HepG2 (cell line): ENCODE measurements around the gene POU2AF2. TPM values are rescaled to one million over a fixed set of nuclear protein-coding genes. Genes with fewer than 3 reads are reported as not detected.

Source experiments
- AGO2 ChIP-seq: fragments of 200-400 bp; formaldehyde crosslinking; optimal IDR thresholded peaks from 2 replicates; pipeline ENCODE3; 2017; ENCODE audit warnings: mild to moderate bottlenecking, low read depth, low read length, moderate library complexity
- BRCA1 ChIP-seq: sonication (generic); formaldehyde crosslinking; IDR thresholded peaks from 2 replicates; pipeline ENCODE4 v1.4.0; 2020; ENCODE audit warnings: missing genetic modification reagents
- CBX1 ChIP-seq: IDR thresholded peaks from one replicate; pipeline ENCODE4 v1.6.1; 2016; ENCODE audit warnings: antibody characterized with exemption, low read depth
- POLR2G ChIP-seq: fragments of 200-400 bp; formaldehyde crosslinking; IDR thresholded peaks from 2 replicates; pipeline ENCODE4 v1.6.1; 2018; ENCODE audit warnings: mild to moderate bottlenecking, low read depth, low read length, moderate library complexity
- PRPF4 ChIP-seq: fragments of 200-400 bp; formaldehyde crosslinking; IDR thresholded peaks from 2 replicates; pipeline ENCODE4 v1.6.1; 2016; ENCODE audit warnings: low read length, low read depth; ENCODE audit not compliant: poor library complexity, severe bottlenecking
- RNF2 ChIP-seq: fragments of 450-650 bp; conservative IDR thresholded peaks from 2 replicates; pipeline ENCODE4 v1.6.1; 2016; ENCODE audit warnings: low read depth
- TMF1 ChIP-seq: sonication (generic); formaldehyde crosslinking; IDR thresholded peaks from 2 replicates; pipeline ENCODE4 v1.8.1; 2022; ENCODE audit warnings: low read depth, missing genetic modification reagents
- ZBTB38 ChIP-seq: sonication (generic); formaldehyde crosslinking; IDR thresholded peaks from 2 replicates; pipeline ENCODE4 v1.5.1; 2020; ENCODE audit warnings: mild to moderate bottlenecking, missing genetic modification reagents
- ZNF674 ChIP-seq: sonication (generic); formaldehyde crosslinking; IDR thresholded peaks from 2 replicates; pipeline ENCODE4 v1.5.0; 2020; ENCODE audit warnings: low read depth, mild to moderate bottlenecking, missing genetic modification reagents
- ZNF720 ChIP-seq: sonication (generic); formaldehyde crosslinking; IDR thresholded peaks from 2 replicates; pipeline ENCODE4 v1.4.0; 2020; ENCODE audit warnings: missing genetic modification reagents
- ZNF792 ChIP-seq: IDR thresholded peaks from 2 replicates; pipeline ENCODE4 v1.6.1; 2016
- ZSCAN20 ChIP-seq: sonication (generic); formaldehyde crosslinking; IDR thresholded peaks from 2 replicates; pipeline ENCODE4 v1.4.0; 2020; ENCODE audit warnings: missing genetic modification reagents, mild to moderate bottlenecking, borderline replicate concordance
- polyA plus RNA-seq, 8 experiments: library from polyadenylated mRNA; depleted of rRNA in 3 of 8; stranded (reverse) in 7 of 8; unstranded in 1 of 8; fragments of >200 nt; fragmentation: Illumina TruSeq in 4 of 8; extraction: Trizol in 4 of 8; gene quantifications; 2 replicates each; pipeline versions ENCODE4 v1.2.1 to v1.2.3, GENCODE V29; 2011 to 2016; ENCODE audit warnings: low read depth in 4 of 8, missing spikeins in 1 of 8, mixed read lengths in 1 of 8; ENCODE audit not compliant: insufficient read depth in 1 of 8
- total RNA-seq, 5 experiments: library from RNA; depleted of rRNA; stranded (reverse); fragments of >200 nt; fragmentation: Illumina TruSeq; extraction: Trizol; gene quantifications; 2 replicates each; pipeline ENCODE4 v1.2.3, GENCODE V29; 2016; ENCODE audit warnings: low read depth in 1 of 5
- TF ChIP-seq, protein P1 (sequence below): sonication (generic); formaldehyde crosslinking; IDR thresholded peaks from 2 replicates; pipeline ENCODE4 v1.8.1; 2023; ENCODE audit warnings: mild to moderate bottlenecking, missing genetic modification reagents
- TF ChIP-seq, protein P2 (sequence below): sonication (generic); formaldehyde crosslinking; IDR thresholded peaks from 2 replicates; pipeline ENCODE4 v1.4.0; 2020; ENCODE audit warnings: mild to moderate bottlenecking, missing genetic modification reagents
- TF ChIP-seq, protein P3 (sequence below): sonication (generic); formaldehyde crosslinking; IDR thresholded peaks from 2 replicates; pipeline ENCODE4 v1.5.1; 2020; ENCODE audit warnings: mild to moderate bottlenecking, missing genetic modification reagents, borderline replicate concordance
- TF ChIP-seq, protein P4 (sequence below): sonication (generic); formaldehyde crosslinking; IDR thresholded peaks from 2 replicates; pipeline ENCODE4 v1.4.0; 2020; ENCODE audit warnings: mild to moderate bottlenecking, missing genetic modification reagents
- TF ChIP-seq, protein P5 (sequence below): sonication (generic); formaldehyde crosslinking; IDR thresholded peaks from 2 replicates; pipeline ENCODE4 v1.4.0; 2020; ENCODE audit warnings: missing genetic modification reagents, borderline replicate concordance

POU2AF2 gene
- total and polyA plus RNA-seq, 2 of the 13 experiments (the other 11 are each of a cell fraction or from before 2014, with no cell fraction given), result 0.11 TPM; not detected in 1

DNA sequence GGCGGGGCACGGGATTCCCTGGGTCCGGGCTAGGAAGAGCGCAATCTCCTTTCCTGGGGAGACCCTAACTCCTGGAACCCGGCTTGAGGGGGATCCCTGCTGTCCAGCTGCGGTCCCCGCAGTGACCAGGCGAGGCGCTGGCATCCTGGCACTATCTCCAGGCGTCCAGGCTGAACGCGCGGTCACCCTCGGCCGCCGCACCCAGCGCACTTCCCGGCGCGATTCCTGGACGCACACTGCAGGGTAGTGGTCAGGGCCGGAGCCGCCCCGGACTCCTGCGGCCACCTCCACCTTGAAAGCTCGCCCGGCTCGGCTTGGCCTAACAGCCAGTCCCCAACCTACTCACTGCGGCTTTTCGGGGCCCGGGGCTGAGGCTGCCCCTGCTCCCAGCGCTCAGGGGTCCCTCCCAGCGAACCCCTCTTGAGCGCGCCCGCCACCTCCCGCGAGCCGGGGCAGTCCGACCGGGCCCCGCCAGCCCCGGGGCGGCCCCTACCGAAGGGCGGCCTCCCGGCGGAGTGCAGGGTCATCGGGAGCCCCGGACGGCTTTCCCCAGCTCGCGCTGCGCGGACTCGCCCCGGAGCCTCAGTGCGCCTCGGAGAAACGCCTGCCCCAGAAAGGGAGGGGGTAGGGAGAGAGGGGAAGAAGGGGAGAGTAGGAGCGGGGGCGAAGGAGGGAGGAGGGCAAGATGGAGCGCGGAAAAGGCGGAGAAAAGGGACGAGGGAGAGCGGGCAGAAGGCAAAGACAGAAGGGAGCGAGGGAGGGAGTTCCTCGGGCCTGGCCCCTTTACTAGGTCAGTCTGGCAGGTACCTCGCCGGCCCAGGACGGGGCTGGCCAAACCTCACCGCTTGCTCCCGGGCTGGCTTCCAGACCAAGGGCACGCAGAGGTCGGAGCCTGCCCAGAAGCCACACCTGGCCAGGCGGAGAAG is 53.8 kb downstream of the POU2AF2 start (continued):
- TF ChIP-seq BRCA1 (CRISPR knock-in tag) (peak; percentile 22; the same call in 1 of the 2 replicates), RNF2 (no peak), CBX1 (no peak), ZNF674 (CRISPR knock-in tag) (no peak), ZNF792 (CRISPR knock-in tag) (peak; percentile 84), ZSCAN20 (CRISPR knock-in tag) (peak; percentile 76; the same call in 1 of the 2 replicates), ZNF720 (CRISPR knock-in tag) (no peak), ZBTB38 (peak; percentile 58), AGO2 (peak; percentile 97), PRPF4 (no peak), TMF1 (no peak), POLR2G (peak; percentile 77)
- TF ChIP-seq, protein P1, sequence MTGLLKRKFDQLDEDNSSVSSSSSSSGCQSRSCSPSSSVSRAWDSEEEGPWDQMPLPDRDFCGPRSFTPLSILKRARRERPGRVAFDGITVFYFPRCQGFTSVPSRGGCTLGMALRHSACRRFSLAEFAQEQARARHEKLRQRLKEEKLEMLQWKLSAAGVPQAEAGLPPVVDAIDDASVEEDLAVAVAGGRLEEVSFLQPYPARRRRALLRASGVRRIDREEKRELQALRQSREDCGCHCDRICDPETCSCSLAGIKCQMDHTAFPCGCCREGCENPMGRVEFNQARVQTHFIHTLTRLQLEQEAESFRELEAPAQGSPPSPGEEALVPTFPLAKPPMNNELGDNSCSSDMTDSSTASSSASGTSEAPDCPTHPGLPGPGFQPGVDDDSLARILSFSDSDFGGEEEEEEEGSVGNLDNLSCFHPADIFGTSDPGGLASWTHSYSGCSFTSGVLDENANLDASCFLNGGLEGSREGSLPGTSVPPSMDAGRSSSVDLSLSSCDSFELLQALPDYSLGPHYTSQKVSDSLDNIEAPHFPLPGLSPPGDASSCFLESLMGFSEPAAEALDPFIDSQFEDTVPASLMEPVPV, result peak; percentile 26; the same call in 1 of the 2 replicates
- TF ChIP-seq, protein P2, sequence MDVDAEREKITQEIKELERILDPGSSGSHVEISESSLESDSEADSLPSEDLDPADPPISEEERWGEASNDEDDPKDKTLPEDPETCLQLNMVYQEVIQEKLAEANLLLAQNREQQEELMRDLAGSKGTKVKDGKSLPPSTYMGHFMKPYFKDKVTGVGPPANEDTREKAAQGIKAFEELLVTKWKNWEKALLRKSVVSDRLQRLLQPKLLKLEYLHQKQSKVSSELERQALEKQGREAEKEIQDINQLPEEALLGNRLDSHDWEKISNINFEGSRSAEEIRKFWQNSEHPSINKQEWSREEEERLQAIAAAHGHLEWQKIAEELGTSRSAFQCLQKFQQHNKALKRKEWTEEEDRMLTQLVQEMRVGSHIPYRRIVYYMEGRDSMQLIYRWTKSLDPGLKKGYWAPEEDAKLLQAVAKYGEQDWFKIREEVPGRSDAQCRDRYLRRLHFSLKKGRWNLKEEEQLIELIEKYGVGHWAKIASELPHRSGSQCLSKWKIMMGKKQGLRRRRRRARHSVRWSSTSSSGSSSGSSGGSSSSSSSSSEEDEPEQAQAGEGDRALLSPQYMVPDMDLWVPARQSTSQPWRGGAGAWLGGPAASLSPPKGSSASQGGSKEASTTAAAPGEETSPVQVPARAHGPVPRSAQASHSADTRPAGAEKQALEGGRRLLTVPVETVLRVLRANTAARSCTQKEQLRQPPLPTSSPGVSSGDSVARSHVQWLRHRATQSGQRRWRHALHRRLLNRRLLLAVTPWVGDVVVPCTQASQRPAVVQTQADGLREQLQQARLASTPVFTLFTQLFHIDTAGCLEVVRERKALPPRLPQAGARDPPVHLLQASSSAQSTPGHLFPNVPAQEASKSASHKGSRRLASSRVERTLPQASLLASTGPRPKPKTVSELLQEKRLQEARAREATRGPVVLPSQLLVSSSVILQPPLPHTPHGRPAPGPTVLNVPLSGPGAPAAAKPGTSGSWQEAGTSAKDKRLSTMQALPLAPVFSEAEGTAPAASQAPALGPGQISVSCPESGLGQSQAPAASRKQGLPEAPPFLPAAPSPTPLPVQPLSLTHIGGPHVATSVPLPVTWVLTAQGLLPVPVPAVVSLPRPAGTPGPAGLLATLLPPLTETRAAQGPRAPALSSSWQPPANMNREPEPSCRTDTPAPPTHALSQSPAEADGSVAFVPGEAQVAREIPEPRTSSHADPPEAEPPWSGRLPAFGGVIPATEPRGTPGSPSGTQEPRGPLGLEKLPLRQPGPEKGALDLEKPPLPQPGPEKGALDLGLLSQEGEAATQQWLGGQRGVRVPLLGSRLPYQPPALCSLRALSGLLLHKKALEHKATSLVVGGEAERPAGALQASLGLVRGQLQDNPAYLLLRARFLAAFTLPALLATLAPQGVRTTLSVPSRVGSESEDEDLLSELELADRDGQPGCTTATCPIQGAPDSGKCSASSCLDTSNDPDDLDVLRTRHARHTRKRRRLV (CRISPR knock-in tag), result no peak
- TF ChIP-seq, protein P3, sequence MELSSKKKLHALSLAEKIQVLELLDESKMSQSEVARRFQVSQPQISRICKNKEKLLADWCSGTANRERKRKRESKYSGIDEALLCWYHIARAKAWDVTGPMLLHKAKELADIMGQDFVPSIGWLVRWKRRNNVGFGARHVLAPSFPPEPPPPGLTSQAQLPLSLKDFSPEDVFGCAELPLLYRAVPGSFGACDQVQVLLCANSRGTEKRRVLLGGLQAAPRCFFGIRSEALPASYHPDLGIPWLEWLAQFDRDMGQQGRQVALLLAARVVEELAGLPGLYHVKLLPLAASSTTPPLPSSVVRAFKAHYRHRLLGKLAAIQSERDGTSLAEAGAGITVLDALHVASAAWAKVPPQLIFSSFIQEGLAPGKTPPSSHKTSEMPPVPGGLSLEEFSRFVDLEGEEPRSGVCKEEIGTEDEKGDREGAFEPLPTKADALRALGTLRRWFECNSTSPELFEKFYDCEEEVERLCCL (CRISPR knock-in tag), result no peak
- TF ChIP-seq, protein P4, sequence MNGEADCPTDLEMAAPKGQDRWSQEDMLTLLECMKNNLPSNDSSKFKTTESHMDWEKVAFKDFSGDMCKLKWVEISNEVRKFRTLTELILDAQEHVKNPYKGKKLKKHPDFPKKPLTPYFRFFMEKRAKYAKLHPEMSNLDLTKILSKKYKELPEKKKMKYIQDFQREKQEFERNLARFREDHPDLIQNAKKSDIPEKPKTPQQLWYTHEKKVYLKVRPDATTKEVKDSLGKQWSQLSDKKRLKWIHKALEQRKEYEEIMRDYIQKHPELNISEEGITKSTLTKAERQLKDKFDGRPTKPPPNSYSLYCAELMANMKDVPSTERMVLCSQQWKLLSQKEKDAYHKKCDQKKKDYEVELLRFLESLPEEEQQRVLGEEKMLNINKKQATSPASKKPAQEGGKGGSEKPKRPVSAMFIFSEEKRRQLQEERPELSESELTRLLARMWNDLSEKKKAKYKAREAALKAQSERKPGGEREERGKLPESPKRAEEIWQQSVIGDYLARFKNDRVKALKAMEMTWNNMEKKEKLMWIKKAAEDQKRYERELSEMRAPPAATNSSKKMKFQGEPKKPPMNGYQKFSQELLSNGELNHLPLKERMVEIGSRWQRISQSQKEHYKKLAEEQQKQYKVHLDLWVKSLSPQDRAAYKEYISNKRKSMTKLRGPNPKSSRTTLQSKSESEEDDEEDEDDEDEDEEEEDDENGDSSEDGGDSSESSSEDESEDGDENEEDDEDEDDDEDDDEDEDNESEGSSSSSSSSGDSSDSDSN (CRISPR knock-in tag), result peak; percentile 92
- TF ChIP-seq, protein P5, sequence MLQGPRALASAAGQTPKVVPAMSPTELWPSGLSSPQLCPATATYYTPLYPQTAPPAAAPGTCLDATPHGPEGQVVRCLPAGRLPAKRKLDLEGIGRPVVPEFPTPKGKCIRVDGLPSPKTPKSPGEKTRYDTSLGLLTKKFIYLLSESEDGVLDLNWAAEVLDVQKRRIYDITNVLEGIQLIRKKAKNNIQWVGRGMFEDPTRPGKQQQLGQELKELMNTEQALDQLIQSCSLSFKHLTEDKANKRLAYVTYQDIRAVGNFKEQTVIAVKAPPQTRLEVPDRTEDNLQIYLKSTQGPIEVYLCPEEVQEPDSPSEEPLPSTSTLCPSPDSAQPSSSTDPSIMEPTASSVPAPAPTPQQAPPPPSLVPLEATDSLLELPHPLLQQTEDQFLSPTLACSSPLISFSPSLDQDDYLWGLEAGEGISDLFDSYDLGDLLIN, result no peak
